K562 (cell line): ENCODE data around the gene SMURF1. TPM values are rescaled to one million over a fixed set of nuclear protein-coding genes. Genes with fewer than 3 reads are reported as not detected.

Experiments used
- ATAC-seq: fragments of 200-7000 bp; cut with Tn5 transposase; 3 replicates; pipeline ENCODE4 v1.9.1; 2020; ENCODE audit warnings: moderate library complexity
- BruUV-seq: library from RNA; stranded (reverse); fragments of 400-500 nt; replicated peaks from 2 replicates; lab custom pipeline; 2021; lab: Mats Ljungman, UMichigan
- CTCF ChIA-PET: fragments of 300-600 bp; formaldehyde crosslinking; extraction: SDS; loops from one replicate; lab custom pipeline; 2021; ENCODE audit warnings: low intra/inter-chr PET ratio; lab: Yijun Ruan, JAX
- POLR2A ChIA-PET: fragments of 300-600, 350-650 bp; sonication (Branson Sonifier 250); formaldehyde crosslinking; extraction: SDS; loops from one replicate; lab custom pipeline; 2021; ENCODE audit warnings: antibody characterized with exemption, inconsistent platforms; lab: Yijun Ruan, JAX
- DNase-seq, 4 experiments: peaks; one replicate each; pipeline versions ENCODE4 v3.0.0 to v3.0.0-alpha.2; 2011 to 2018; ENCODE audit warnings: low spot score in 3 of 4, mixed read lengths in 3 of 4; ENCODE audit errors: extremely low read depth in 1 of 4
- FAIRE-seq: peaks from 2 replicates; lab custom pipeline; 2011; peaks lifted over from hg19 to GRCh38; lab: Jason Lieb, UNC
- H2AFZ ChIP-seq: 2 replicates; pipeline ENCODE4 v1.6.0; 2011; ENCODE audit warnings: low read depth, low read length, control low read depth, inconsistent platforms
- H3K27ac ChIP-seq: fragments of 200-600 bp; 3 replicates; pipeline ENCODE4 v1.8.0; 2011; ENCODE audit warnings: low read depth, mild to moderate bottlenecking, control low read depth, inconsistent platforms, low read length, moderate library complexity, mixed read lengths; ENCODE audit errors: extremely low read depth
- H3K27me3 ChIP-seq, 2 experiments: fragments of 300-600 bp in 1 of 2; 2 replicates in 1 of 2; 3 replicates in 1 of 2; pipeline versions ENCODE4 v1.6.0 to v1.8.0; 2011; ENCODE audit warnings: inconsistent platforms in 2 of 2, low read length in 2 of 2, mild to moderate bottlenecking in 1 of 2, mixed read lengths in 1 of 2, moderate library complexity in 1 of 2; ENCODE audit not compliant: control insufficient read depth in 2 of 2, insufficient read depth in 2 of 2
- H3K36me3 ChIP-seq: fragments of 300-600 bp; 3 replicates; pipeline ENCODE4 v1.8.0; 2011; ENCODE audit warnings: mild to moderate bottlenecking, low read length, inconsistent platforms; ENCODE audit not compliant: control insufficient read depth, insufficient read depth
- H3K4me1 ChIP-seq, 2 experiments: fragments of 200-600 bp in 1 of 2; replicated peaks in 1 of 2; 2 replicates in 1 of 2; 3 replicates in 1 of 2; pipeline versions ENCODE4 v1.5.1 to v1.8.0; 2011; ENCODE audit warnings: inconsistent platforms in 2 of 2, low read length in 2 of 2, mild to moderate bottlenecking in 1 of 2, mixed read lengths in 1 of 2, moderate library complexity in 1 of 2; ENCODE audit not compliant: control insufficient read depth in 2 of 2, insufficient read depth in 2 of 2
- H3K4me2 ChIP-seq: 2 replicates; pipeline ENCODE4 v1.6.1; 2011; ENCODE audit warnings: low read length, control low read depth, inconsistent platforms, mixed read lengths; ENCODE audit not compliant: insufficient read depth
- H3K4me3 ChIP-seq: fragments of 200-600 bp; sonication (generic), shearing (Covaris generic); 2 replicates; pipeline ENCODE4 v1.5.1; 2016; ENCODE audit warnings: control low read depth, inconsistent platforms
- H3K79me2 ChIP-seq: fragments of 200-600 bp; 3 replicates; pipeline ENCODE4 v1.8.0; 2011; ENCODE audit warnings: low read length, inconsistent platforms; ENCODE audit not compliant: control insufficient read depth, insufficient read depth
- H3K9ac ChIP-seq, 2 experiments: 2 replicates each; pipeline versions ENCODE4 v1.6.0 to v1.6.1; 2011; ENCODE audit warnings: low read depth in 2 of 2, low read length in 2 of 2, control low read depth in 1 of 2, inconsistent platforms in 1 of 2, mild to moderate bottlenecking in 1 of 2, mixed read lengths in 1 of 2; ENCODE audit not compliant: insufficient read depth in 1 of 2
- H3K9me1 ChIP-seq: one replicate; pipeline ENCODE4 v1.6.0; 2011; ENCODE audit warnings: inconsistent platforms, mild to moderate bottlenecking, low read length, moderate library complexity; ENCODE audit not compliant: control insufficient read depth, insufficient read depth
- H3K9me3 ChIP-seq: replicated peaks from 2 replicates; pipeline ENCODE4 v1.5.1; 2011; ENCODE audit warnings: low read depth, low read length, inconsistent platforms; ENCODE audit not compliant: control insufficient read depth, insufficient read depth
- H4K20me1 ChIP-seq: replicated peaks from 2 replicates; pipeline ENCODE4 v1.6.1; 2011; ENCODE audit warnings: low read length, inconsistent platforms, mixed read lengths; ENCODE audit not compliant: control insufficient read depth, insufficient read depth
- FOXP4 ChIP-seq: sonication (generic); formaldehyde crosslinking; IDR thresholded peaks from 2 replicates; pipeline ENCODE4 v1.8.0; 2022; ENCODE audit warnings: mild to moderate bottlenecking, missing genetic modification reagents, borderline replicate concordance
- PHB2 ChIP-seq: fragments of 450-650 bp; IDR thresholded peaks from 2 replicates; pipeline ENCODE4 v1.6.1; 2017; ENCODE audit warnings: low read depth
- PHF21A ChIP-seq: fragments of 450-650 bp; IDR thresholded peaks from 2 replicates; pipeline ENCODE4 v1.6.1; 2017; ENCODE audit warnings: low read depth, borderline replicate concordance
- POLR2AphosphoS5 ChIP-seq: IDR thresholded peaks from 2 replicates; pipeline ENCODE4 v1.6.1; 2011; ENCODE audit warnings: mild to moderate bottlenecking, low read depth, low read length, moderate library complexity; ENCODE audit not compliant: control insufficient read depth, insufficient read depth
- POU5F1 ChIP-seq: fragments of 150-350 bp; IDR thresholded peaks from 2 replicates; pipeline ENCODE4 v1.6.1; 2014; ENCODE audit warnings: borderline replicate concordance, low read length, low read depth, mild to moderate bottlenecking; ENCODE audit not compliant: partially characterized antibody
- PREB ChIP-seq: sonication (generic); formaldehyde crosslinking; IDR thresholded peaks from 2 replicates; pipeline ENCODE4 v1.8.1; 2023; ENCODE audit warnings: mild to moderate bottlenecking, missing genetic modification reagents
- TARDBP ChIP-seq: fragments of 450-650 bp; IDR thresholded peaks from 2 replicates; pipeline ENCODE4 v1.6.1; 2016
- TEAD1 ChIP-seq, 2 experiments: fragments of 450-650 bp in 1 of 2; sonication (generic) in 1 of 2; formaldehyde crosslinking; IDR thresholded peaks; 2 replicates each; pipeline versions ENCODE4 v1.4.0 to v1.8.0; 2020 to 2022; ENCODE audit warnings: mild to moderate bottlenecking in 2 of 2, missing genetic modification reagents in 1 of 2
- ZNF232 ChIP-seq: sonication (generic); formaldehyde crosslinking; IDR thresholded peaks from 2 replicates; pipeline ENCODE4 v1.8.0; 2022; ENCODE audit warnings: mild to moderate bottlenecking, missing genetic modification reagents
- ZNF384 ChIP-seq: IDR thresholded peaks from 2 replicates; pipeline ENCODE4 v1.6.1; 2012; ENCODE audit warnings: low read depth, low read length, improper control_type of control experiment
- ZNF696 ChIP-seq: fragments of 250-450 bp; sonication (Bioruptor Pico); conservative IDR thresholded peaks from 2 replicates; pipeline ENCODE4 v1.4.0; 2020; ENCODE audit warnings: mild to moderate bottlenecking, moderate library complexity
- WGBS: fragments of 100-300 bp; shearing (Covaris generic); methylation state at CpG from one replicate; pipeline ENCODE4 v1.1.6; 2016; ENCODE audit warnings: low coverage, mixed read lengths; ENCODE audit not compliant: insufficient coverage; ENCODE audit errors: missing lambda C conversion rate; 5-methylcytosine and 5-hydroxymethylcytosine counted together
- in situ Hi-C: fragments of 300-500 bp; cut with MboI; formaldehyde crosslinking; loops from 4 replicates; pipeline ENCODE4 v1.15.0; 2018; ENCODE audit warnings: inconsistent platforms, mixed read lengths
- intact Hi-C: fragments of 100-400 bp; cut with micrococcal nuclease; formaldehyde crosslinking; loops from 2 replicates; pipeline ENCODE4 v1.14.2; 2022
- polyA plus RNA-seq, 8 experiments: library from polyadenylated mRNA; depleted of rRNA in 4 of 8; stranded (reverse) in 5 of 8; unstranded in 3 of 8; fragments of >200 nt; fragmentation: Nextera tagmentation in 2 of 8; fragmentation: Illumina TruSeq in 1 of 8; extraction: Ambion mirVana in 2 of 8; extraction: Trizol in 1 of 8; gene quantifications; 2 replicates each; pipeline versions ENCODE4 v1.2.1 to v1.2.3, GENCODE V29; 2011 to 2014; ENCODE audit warnings: inconsistent platforms in 1 of 8, missing spikeins in 1 of 8
- total RNA-seq, 7 experiments: library from RNA; depleted of rRNA in 6 of 7; stranded (reverse); fragments of >200 nt in 6 of 7; fragmentation: Illumina TruSeq in 2 of 7; extraction: Trizol in 2 of 7; gene quantifications; 2 replicates each; pipeline versions ENCODE4 v1.2.1 to v1.2.3, GENCODE V29; 2011 to 2021; ENCODE audit warnings: low replicate concordance in 1 of 7

SMURF1 gene
- total and polyA plus RNA-seq, 9 of the 15 experiments (the other 6 are each of a cell fraction or from before 2014, with no cell fraction given): 1.0 to 20.1 (median 12.6) TPM

GRCh38 chr7:99098824-99099498 lies 44.9 kb downstream of the SMURF1 start:
- peaks cover 71% of the 10 kb centered on the region for H3K79me2 ChIP-seq
- FAIRE-seq (no peak), ATAC-seq (no peak), DNase-seq (no peak)
- ChIA-PET CTCF (no interaction called here), POLR2A (interaction anchor here (1.5 kb wide), 1 partner anchor 18 kb away, joined by 3 read pairs; no protein-coding TSS in a partner anchor)
- H3K9ac ChIP-seq: no peak overlapping the region
- no peaks in the 10 kb centered on the region for H3K9me3 ChIP-seq
- H4K20me1 ChIP-seq: no peaks in the 10 kb centered on the region
- no TSS peak for BruUV-seq
- H2AFZ ChIP-seq: no peak overlapping the region
- H3K9me1 ChIP-seq: no peaks in the 10 kb centered on the region
- peaks cover 6 to 21% of the 10 kb centered on the region in 2 experiments; a peak in 3 of 5 replicates for H3K4me1 ChIP-seq
- peak; percentile 90 for TF ChIP-seq ZNF384
- TF ChIP-seq PHB2: no peak
- no peak overlapping the region for H3K4me3 ChIP-seq
- no peak overlapping the region for H3K4me2 ChIP-seq
- H3K27me3 ChIP-seq: no peaks in the 10 kb centered on the region
- in situ Hi-C loops: no loop called here
- intact Hi-C loops: no loop called here
- 75% methylated on average over 6 of the region's 6 CpGs for WGBS
- H3K36me3 ChIP-seq: peaks cover 2% of the 10 kb centered on the region; the same call in 1 of the 3 replicates
- no peak overlapping the region for H3K27ac ChIP-seq

- Histone ChIP-seq H2AFZ (no peak overlapping the region), H3K27ac (no peak overlapping the region), H3K9ac (no peak overlapping the region), H4K20me1 (no peaks in the 10 kb centered on the region), H3K9me3 (no peaks in the 10 kb centered on the region), H3K4me3 (no peak overlapping the region), H3K79me2 (peaks cover 71% of the 10 kb centered on the region), H3K9me1 (no peaks in the 10 kb centered on the region), H3K27me3 (no peaks in the 10 kb centered on the region), H3K36me3 (no peaks in the 10 kb centered on the region), H3K4me2 (no peak overlapping the region), H3K4me1 (peaks cover 4 to 18% of the 10 kb centered on the region in 2 experiments; a peak in 3 of 5 replicates)
- WGBS: 95% methylated on average over 3 of the region's 3 CpGs
- ChIA-PET POLR2A (no interaction called here), CTCF (no interaction called here)
- ATAC-seq: no peak
- in situ Hi-C loops: no loop called here
- BruUV-seq: no TSS peak
- DNase-seq: no peak
- no peak for FAIRE-seq
- intact Hi-C loops: no loop called here
- TF ChIP-seq PREB (CRISPR knock-in tag) (no peak), TARDBP (no peak), PHF21A (no peak), ZNF232 (no peak), ZNF696 (no peak), POU5F1 (no peak), TEAD1 (CRISPR knock-in tag; IDR thresholded peaks at IDR 0.05) (no peak), POLR2AphosphoS5 (no peak), FOXP4 (CRISPR knock-in tag) (no peak)
Observed at GRCh38 chr7:99098286-99098823, 45.6 kb downstream of the SMURF1 start.
